HG02588 (cell line): ENCODE data around the gene TLE5.

ENCODE experiments used
- ATAC-seq: cut with Tn5 transposase; IDR thresholded peaks from one replicate; pipeline ENCODE4 v1.9.1; 2021; ENCODE audit warnings: mild to moderate bottlenecking, moderate library complexity; ENCODE audit not compliant: unreplicated experiment

TLE5 gene

GRCh38 chr19:3003046-3003445, 59.2 kb downstream of the TLE5 start:
- ATAC-seq, result no peak
